Measurements from ENCODE around the gene CD244. TPM values are rescaled to one million over a fixed set of nuclear protein-coding genes. Genes with fewer than 3 reads are reported as not detected.

The CD244 gene
- total RNA-seq, 3 donors from 2014 or later (not counting 1 experiment from before 2014, with no cell fraction given): 131 to 193 (median 150) TPM

GRCh38 chr1:160910170-160910750, 47.6 kb upstream of the CD244 start:
- no peaks in the 10 kb centered on the region for H3K9me3 Mint-ChIP-seq
- H3K4me3 ChIP-seq (ENCODE audit: low read length): no peak overlapping the region

DNA sequence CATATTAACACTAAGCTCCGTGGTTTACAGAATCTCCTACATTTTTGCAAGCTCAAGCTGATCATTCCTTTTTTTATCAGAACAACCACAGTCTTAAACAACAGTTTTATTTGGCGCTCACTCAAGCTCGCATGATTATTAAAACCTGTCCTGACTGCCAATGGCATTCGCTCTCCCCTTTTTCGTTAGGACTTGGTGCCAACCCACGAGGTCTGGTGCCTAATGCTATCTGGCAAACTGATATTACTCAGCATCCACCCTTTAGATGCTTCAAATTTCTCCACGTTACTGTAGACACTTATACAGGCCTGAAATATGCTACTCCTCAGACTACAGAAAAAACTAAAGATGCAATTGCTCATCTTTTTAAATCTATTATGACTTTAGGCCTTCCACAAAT, 45.3 kb upstream of the CD244 start:
- Histone ChIP-seq H3K4me3 (ENCODE audit: low read length) (no peak overlapping the region), H3K36me3 (ENCODE audit: control insufficient read depth, insufficient read depth, low read length) (no peaks in the 10 kb centered on the region), H3K27me3 (ENCODE audit: control insufficient read depth, insufficient read depth, low read length) (no peaks in the 10 kb centered on the region), H3K4me1 (ENCODE audit: control insufficient read depth, insufficient read depth, low read length) (no peaks in the 10 kb centered on the region), H3K27ac (ENCODE audit: low read length) (no peak overlapping the region), H3K9me3 (ENCODE audit: control insufficient read depth, insufficient read depth, low read length) (no peaks in the 10 kb centered on the region)
- WGBS (ENCODE audit: insufficient coverage): 90% methylated on average over 7 of the region's 7 CpGs
- ATAC-seq: no peak
- no peaks in the 10 kb centered on the region for H3K27me3 Mint-ChIP-seq (ENCODE audit: low read depth in 2 of 2)
- no peaks in the 10 kb centered on the region for H3K9me3 Mint-ChIP-seq
- no peaks in the 10 kb centered on the region for H3K4me1 Mint-ChIP-seq
- no peak overlapping the region for H3K27ac Mint-ChIP-seq
- no peak for TF ChIP-seq CTCF (IDR thresholded peaks at IDR 0.05)
- intact Hi-C loops (cut with micrococcal nuclease): no loop called here
- H3K4me3 Mint-ChIP-seq: no peak overlapping the region
- no peaks in the 10 kb centered on the region for H3K36me3 Mint-ChIP-seq
- DNase-seq: no peak

More at GRCh38 chr1:160910170-160910750, 47.6 kb upstream of the CD244 start:
- TF ChIP-seq CTCF (IDR thresholded peaks at IDR 0.05): no peak
- Mint-ChIP-seq H3K36me3 (no peaks in the 10 kb centered on the region), H3K27ac (no peak overlapping the region), H3K4me1 (no peaks in the 10 kb centered on the region), H3K27me3 (ENCODE audit: low read depth in 2 of 2) (no peaks in the 10 kb centered on the region), H3K4me3 (no peak overlapping the region)
- ATAC-seq (no peak), DNase-seq (no peak)
- intact Hi-C loops (cut with micrococcal nuclease): no loop called here
- 70% methylated on average over 6 of the region's 6 CpGs for WGBS (ENCODE audit: insufficient coverage)
- Histone ChIP-seq H3K9me3 (ENCODE audit: control insufficient read depth, insufficient read depth, low read length) (no peaks in the 10 kb centered on the region), H3K27ac (ENCODE audit: low read length) (no peak overlapping the region), H3K36me3 (ENCODE audit: control insufficient read depth, insufficient read depth, low read length) (no peaks in the 10 kb centered on the region), H3K27me3 (ENCODE audit: control insufficient read depth, insufficient read depth, low read length) (no peaks in the 10 kb centered on the region), H3K4me1 (ENCODE audit: control insufficient read depth, insufficient read depth, low read length) (no peaks in the 10 kb centered on the region)

DNA sequence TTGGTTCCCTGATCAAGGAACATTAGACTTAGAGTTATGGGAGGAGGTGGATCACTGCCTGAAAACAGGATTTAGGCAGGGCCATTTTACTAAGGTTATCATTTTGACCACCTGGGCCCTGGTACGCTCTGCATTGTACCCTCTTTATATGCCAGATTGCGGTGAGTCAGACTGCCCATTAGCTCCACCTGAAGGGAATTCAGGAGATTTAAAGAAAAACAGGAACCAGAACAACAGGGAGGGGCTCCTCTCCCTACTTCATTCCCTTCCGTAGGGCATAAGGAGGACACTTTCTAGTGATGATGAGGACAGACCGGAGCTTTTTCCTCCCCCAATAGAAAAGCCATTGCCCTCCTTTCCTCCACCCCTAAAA, 42.9 kb upstream of the CD244 start:
- no peaks in the 10 kb centered on the region for H3K9me3 ChIP-seq (ENCODE audit: control insufficient read depth, insufficient read depth, low read length)
- H3K27ac ChIP-seq (ENCODE audit: low read length): no peak overlapping the region
- no peak overlapping the region for H3K4me3 Mint-ChIP-seq
- no peak for TF ChIP-seq CTCF (IDR thresholded peaks at IDR 0.05)
- H3K4me1 Mint-ChIP-seq: no peaks in the 10 kb centered on the region
- WGBS (ENCODE audit: insufficient coverage): 92% methylated on average over 4 of the region's 4 CpGs
- intact Hi-C loops (cut with micrococcal nuclease): no loop called here
- no peak overlapping the region for H3K27ac Mint-ChIP-seq
- no peak overlapping the region for H3K4me3 ChIP-seq (ENCODE audit: low read length)
- no peaks in the 10 kb centered on the region for H3K36me3 Mint-ChIP-seq
- no peaks in the 10 kb centered on the region for H3K27me3 ChIP-seq (ENCODE audit: control insufficient read depth, insufficient read depth, low read length)
- no peak for ATAC-seq
- H3K27me3 Mint-ChIP-seq (ENCODE audit: low read depth in 2 of 2): peaks cover 0 to 6% of the 10 kb centered on the region in 2 donors
- no peaks in the 10 kb centered on the region for H3K9me3 Mint-ChIP-seq
- no peak for DNase-seq
- H3K4me1 ChIP-seq (ENCODE audit: control insufficient read depth, insufficient read depth, low read length): no peaks in the 10 kb centered on the region
- no peaks in the 10 kb centered on the region for H3K36me3 ChIP-seq (ENCODE audit: control insufficient read depth, insufficient read depth, low read length)
